ENCODE results near the gene WEE2. TPM values are rescaled to one million over a fixed set of nuclear protein-coding genes. Genes with fewer than 3 reads are reported as not detected.
A peak's percentile ranks its signal among the peaks of the same experiment; 100 is the strongest.
"Not testable (repeated sequence)": the region's sequence is repeated elsewhere in the genome, so short reads cannot be mapped to it uniquely, and the experiment has no call there.

The WEE2 gene
- total RNA-seq, 2 donors from 2014 or later: not detected

- no peaks in the 10 kb centered on the region for H3K9me3 Mint-ChIP-seq
- no peak for ATAC-seq
- H3K27ac Mint-ChIP-seq: no peak overlapping the region
Observed at GRCh38 chr7:141731476-141732149, 23.5 kb downstream of the WEE2 start.

GRCh38 chr7:141737118-141737835 lies 29.1 kb downstream of the WEE2 start:
- peak overlapping the region; percentile 99 to 100 for H3K27ac Mint-ChIP-seq
- no peak for ATAC-seq
- H3K36me3 Mint-ChIP-seq: peaks cover 25 to 33% of the 10 kb centered on the region in 2 donors
- H3K9me3 Mint-ChIP-seq: no peaks in the 10 kb centered on the region
- DNase-seq (ENCODE audit: low spot score in 2 of 2): peak in 1 of 2 donors; percentile 11

More at GRCh38 chr7:141731476-141732149, 23.5 kb downstream of the WEE2 start:
- no peaks in the 10 kb centered on the region for H3K36me3 Mint-ChIP-seq
- no peak for DNase-seq (ENCODE audit: low spot score in 2 of 2)

GRCh38 chr7:141737836-141738591 lies 29.9 kb downstream of the WEE2 start, which contains the start of gene SSBP1:
SSBP1 (plus strand) TSS chr7:141738358; CDS start chr7:141739167, 809 bp downstream.
- peak; percentile 87 to 92 for DNase-seq (ENCODE audit: low spot score in 2 of 2)
- peak; percentile 88 to 91 for ATAC-seq
- Mint-ChIP-seq H3K36me3 (peaks cover 30 to 39% of the 10 kb centered on the region in 2 donors), H3K9me3 (no peaks in the 10 kb centered on the region), H3K27ac (peak within 1 kb of the TSS; percentile 99 to 100)

- DNase-seq (ENCODE audit: low spot score in 2 of 2) (no peak), ATAC-seq (no peak)
- Mint-ChIP-seq H3K27ac (peak overlapping the region; percentile 99 to 100), H3K9me3 (no peaks in the 10 kb centered on the region), H3K36me3 (peaks cover 36 to 39% of the 10 kb centered on the region in 2 donors)
Observed at GRCh38 chr7:141738592-141739013, 30.4 kb downstream of the WEE2 start.

- no peak for ATAC-seq
- DNase-seq (ENCODE audit: low spot score in 2 of 2): no peak
- Mint-ChIP-seq H3K36me3 (peaks cover 39 to 42% of the 10 kb centered on the region in 2 donors), H3K9me3 (no peaks in the 10 kb centered on the region), H3K27ac (peak overlapping the region; percentile 88 to 99)
Observed at GRCh38 chr7:141739250-141739649, 31.1 kb downstream of the WEE2 start.

GRCh38 chr7:141742229-141742628 lies 34.1 kb downstream of the WEE2 start:
- Mint-ChIP-seq H3K9me3 (no peaks in the 10 kb centered on the region), H3K27ac (peak overlapping the region in 1 of 2 donors; percentile 78), H3K36me3 (peaks cover 39 to 48% of the 10 kb centered on the region in 2 donors)
- ATAC-seq (no peak), DNase-seq (ENCODE audit: low spot score in 2 of 2) (no peak)

- H3K9me3 Mint-ChIP-seq: no peaks in the 10 kb centered on the region
Observed at GRCh38 chr7:141744131-141744530, 36.0 kb downstream of the WEE2 start.

GRCh38 chr7:141748396-141748795 lies 40.2 kb downstream of the WEE2 start:
- H3K36me3 Mint-ChIP-seq: peaks cover 30 to 62% of the 10 kb centered on the region in 2 donors
- no peak for DNase-seq (ENCODE audit: low spot score in 2 of 2)
- ATAC-seq: no peak
- no peak overlapping the region for H3K27ac Mint-ChIP-seq
- H3K9me3 Mint-ChIP-seq: peaks cover 14 to 17% of the 10 kb centered on the region in 2 donors

More at GRCh38 chr7:141744131-141744530, 36.0 kb downstream of the WEE2 start:
- DNase-seq (ENCODE audit: low spot score in 2 of 2) (no peak), ATAC-seq (no peak)
- Mint-ChIP-seq H3K36me3 (peaks cover 24 to 47% of the 10 kb centered on the region in 2 donors), H3K27ac (peak overlapping the region in 1 of 2 donors; percentile 67)

- not testable (repeated sequence) for ATAC-seq; H3K27ac Mint-ChIP-seq; DNase-seq (ENCODE audit: low spot score in 2 of 2)
Observed at GRCh38 chr7:141751904-141752303, 43.8 kb downstream of the WEE2 start.

GRCh38 chr7:141752634-141753033 lies 44.5 kb downstream of the WEE2 start:
- peaks cover 14 to 17% of the 10 kb centered on the region in 2 donors for H3K9me3 Mint-ChIP-seq
- DNase-seq (ENCODE audit: low spot score in 2 of 2) (peak in 1 of 2 donors; percentile 25), ATAC-seq (no peak)
- no peak overlapping the region for H3K27ac Mint-ChIP-seq
- peaks cover 40 to 68% of the 10 kb centered on the region in 2 donors for H3K36me3 Mint-ChIP-seq

More at GRCh38 chr7:141751904-141752303, 43.8 kb downstream of the WEE2 start:
- Mint-ChIP-seq H3K36me3 (peaks cover 40 to 63% of the 10 kb centered on the region in 2 donors), H3K9me3 (peaks cover 14 to 17% of the 10 kb centered on the region in 2 donors)

- ATAC-seq: no peak
- Mint-ChIP-seq H3K36me3 (peaks cover 37 to 67% of the 10 kb centered on the region in 2 donors), H3K27ac (no peak overlapping the region), H3K9me3 (peaks cover 14 to 16% of the 10 kb centered on the region in 2 donors)
- peak in 1 of 2 donors; percentile 38 for DNase-seq (ENCODE audit: low spot score in 2 of 2)
Observed at GRCh38 chr7:141754939-141755338, 46.8 kb downstream of the WEE2 start.

GRCh38 chr7:141763797-141764196 lies 55.6 kb downstream of the WEE2 start, which contains the start of gene TAS2R3:
TAS2R3 (plus strand) TSS chr7:141764097; CDS start chr7:141764159, 62 bp downstream.
- peak within 1 kb of the TSS in 1 of 2 donors; percentile 92 for H3K27ac Mint-ChIP-seq
- no peaks in the 10 kb centered on the region for H3K9me3 Mint-ChIP-seq
- ATAC-seq (no peak), DNase-seq (ENCODE audit: low spot score in 2 of 2) (no peak)
- H3K36me3 Mint-ChIP-seq: peaks cover 21 to 40% of the 10 kb centered on the region in 2 donors

- ATAC-seq; H3K9me3 Mint-ChIP-seq; DNase-seq (ENCODE audit: low spot score in 2 of 2); H3K27ac Mint-ChIP-seq: not testable (repeated sequence)
- H3K36me3 Mint-ChIP-seq: peaks cover 27 to 29% of the 10 kb centered on the region in 2 donors
Observed at GRCh38 chr7:141770083-141770583, 62.0 kb downstream of the WEE2 start.

GRCh38 chr7:141776374-141776773 lies 68.2 kb downstream of the WEE2 start, which contains the start of gene TAS2R4:
TAS2R4 (plus strand) TSS chr7:141776674; CDS start chr7:141778489, 1,815 bp downstream.
- H3K36me3 Mint-ChIP-seq: peaks cover 20 to 25% of the 10 kb centered on the region in 2 donors
- ATAC-seq: no peak
- no peak for DNase-seq (ENCODE audit: low spot score in 2 of 2)
- peaks cover 4 to 6% of the 10 kb centered on the region in 2 donors for H3K9me3 Mint-ChIP-seq
- peak within 1 kb of the TSS in 1 of 2 donors; percentile 88 for H3K27ac Mint-ChIP-seq

Measured in activated naive CD4-positive, alpha-beta T cell treated with anti-CD3 and anti-CD28 coated beads, Interleukin-2, amount 50 U/mL, for 72 hours (primary cell).